DOHH2 (cell line): ENCODE results near the gene VEGFA.

Source experiments
- H3F3A ChIP-seq: fragments of 200-600 bp; sonication (generic), shearing (Covaris generic); 2 replicates; pipeline ENCODE4 v1.6.0; 2016; ENCODE audit warnings: antibody characterized with exemption, mild to moderate bottlenecking; ENCODE audit not compliant: control insufficient read depth, insufficient read depth
- H3K27ac ChIP-seq: fragments of 200-600 bp; sonication (generic); 2 replicates; pipeline ENCODE4 v1.5.1; 2014; ENCODE audit warnings: low read depth, mild to moderate bottlenecking, low read length, moderate library complexity
- H3K27me3 ChIP-seq: fragments of 200-600 bp; sonication (generic); 2 replicates; pipeline ENCODE4 v1.6.1; 2014; ENCODE audit warnings: mild to moderate bottlenecking, low read length, mixed read lengths; ENCODE audit not compliant: control insufficient read depth
- H3K36me3 ChIP-seq: fragments of 200-600 bp; sonication (generic); 2 replicates; pipeline ENCODE4 v1.6.1; 2014; ENCODE audit warnings: mild to moderate bottlenecking, low read length, moderate library complexity, mixed read lengths; ENCODE audit not compliant: control insufficient read depth
- H3K4me1 ChIP-seq: fragments of 200-600 bp; sonication (generic); 2 replicates; pipeline ENCODE4 v1.6.1; 2014; ENCODE audit warnings: mild to moderate bottlenecking, low read length, mixed read lengths; ENCODE audit not compliant: control insufficient read depth
- H3K4me2 ChIP-seq: fragments of 200-600 bp; sonication (generic); 2 replicates; pipeline ENCODE4 v1.6.0; 2014; ENCODE audit warnings: mild to moderate bottlenecking, low read length, moderate library complexity
- H3K4me3 ChIP-seq: fragments of 200-600 bp; sonication (generic); 2 replicates; pipeline ENCODE4 v1.5.1; 2014; ENCODE audit warnings: mild to moderate bottlenecking, low read length, mixed read lengths
- H3K79me2 ChIP-seq: fragments of 200-600 bp; sonication (generic); 2 replicates; pipeline ENCODE4 v1.6.1; 2014; ENCODE audit warnings: mild to moderate bottlenecking, low read length, mixed read lengths; ENCODE audit not compliant: control insufficient read depth
- H3K9me2 ChIP-seq: fragments of 200-600 bp; sonication (generic); replicated peaks from 2 replicates; pipeline ENCODE4 v1.6.1; 2014; ENCODE audit warnings: mild to moderate bottlenecking, low read length, mixed read lengths; ENCODE audit not compliant: control insufficient read depth
- H3K9me3 ChIP-seq: fragments of 200-600 bp; sonication (generic); 2 replicates; pipeline ENCODE4 v1.6.1; 2014; ENCODE audit warnings: antibody characterized with exemption, low read length, mixed read lengths; ENCODE audit not compliant: control insufficient read depth, insufficient read depth
- H4K20me1 ChIP-seq: fragments of 200-600 bp; sonication (generic); 2 replicates; pipeline ENCODE4 v1.6.0; 2014; ENCODE audit warnings: low read depth, mild to moderate bottlenecking, antibody characterized with exemption, low read length, moderate library complexity; ENCODE audit not compliant: control insufficient read depth, insufficient read depth
- CTCF ChIP-seq: fragments of 200-600 bp; sonication (generic); IDR thresholded peaks from one replicate; pipeline ENCODE4 v1.5.1; 2014; ENCODE audit warnings: antibody characterized with exemption, mild to moderate bottlenecking, low read depth, low read length; ENCODE audit not compliant: poor library complexity, severe bottlenecking
- EZH2phosphoT487 ChIP-seq: fragments of 200-600 bp; sonication (generic); IDR thresholded peaks from 2 replicates; pipeline ENCODE4 v1.6.1; 2017; ENCODE audit warnings: borderline replicate concordance, mild to moderate bottlenecking, antibody characterized with exemption, low read length, moderate library complexity, mixed read lengths

Gene VEGFA

GRCh38 chr6:43746613-43747102 is 23.4 kb upstream of the VEGFA start:
- no peaks in the 10 kb centered on the region for H3K79me2 ChIP-seq
- H3K27ac ChIP-seq = no peak overlapping the region
- TF ChIP-seq EZH2phosphoT487 (no peak), CTCF (no peak)
- no peaks in the 10 kb centered on the region for H3K9me2 ChIP-seq
- peaks cover 13% of the 10 kb centered on the region for H3K27me3 ChIP-seq
- H3K4me3 ChIP-seq = no peak overlapping the region
- H3F3A ChIP-seq = no peaks in the 10 kb centered on the region
- H3K4me1 ChIP-seq = no peaks in the 10 kb centered on the region
- no peaks in the 10 kb centered on the region for H4K20me1 ChIP-seq
- H3K4me2 ChIP-seq = no peak overlapping the region
- no peaks in the 10 kb centered on the region for H3K9me3 ChIP-seq
- H3K36me3 ChIP-seq = no peaks in the 10 kb centered on the region

- H4K20me1 ChIP-seq = no peaks in the 10 kb centered on the region
- no peaks in the 10 kb centered on the region for H3K9me2 ChIP-seq
- no peak overlapping the region for H3K4me2 ChIP-seq
- H3K27me3 ChIP-seq = peaks cover 13% of the 10 kb centered on the region
- no peaks in the 10 kb centered on the region for H3K9me3 ChIP-seq
- no peaks in the 10 kb centered on the region for H3K79me2 ChIP-seq
- H3K27ac ChIP-seq = no peak overlapping the region
- H3K4me3 ChIP-seq = no peak overlapping the region
- TF ChIP-seq CTCF = no peak
- H3K4me1 ChIP-seq = no peaks in the 10 kb centered on the region
- H3K36me3 ChIP-seq = no peaks in the 10 kb centered on the region
- no peaks in the 10 kb centered on the region for H3F3A ChIP-seq
Observed at GRCh38 chr6:43747784-43748183, 22.2 kb upstream of the VEGFA start.

- H3K4me2 ChIP-seq = no peak overlapping the region
- no peaks in the 10 kb centered on the region for H3K9me2 ChIP-seq
- H3K36me3 ChIP-seq = no peaks in the 10 kb centered on the region
- H3K9me3 ChIP-seq = no peaks in the 10 kb centered on the region
- no peak overlapping the region for H3K4me3 ChIP-seq
- TF ChIP-seq CTCF (peak; percentile 21), EZH2phosphoT487 (no peak)
- no peaks in the 10 kb centered on the region for H3K79me2 ChIP-seq
- no peak overlapping the region for H3K27ac ChIP-seq
- H3F3A ChIP-seq = no peaks in the 10 kb centered on the region
- no peaks in the 10 kb centered on the region for H4K20me1 ChIP-seq
- H3K27me3 ChIP-seq = peaks cover 13% of the 10 kb centered on the region
- peaks cover 7% of the 10 kb centered on the region for H3K4me1 ChIP-seq
Observed at GRCh38 chr6:43748765-43749164, 21.2 kb upstream of the VEGFA start.

GRCh38 chr6:43749461-43749860 is 20.6 kb upstream of the VEGFA start:
- TF ChIP-seq EZH2phosphoT487 (no peak), CTCF (no peak)
- Histone ChIP-seq H3K4me1 (peaks cover 10% of the 10 kb centered on the region), H3K4me3 (no peak overlapping the region), H3K36me3 (no peaks in the 10 kb centered on the region), H3F3A (no peaks in the 10 kb centered on the region), H3K79me2 (no peaks in the 10 kb centered on the region), H3K27ac (no peak overlapping the region), H3K4me2 (no peak overlapping the region), H4K20me1 (no peaks in the 10 kb centered on the region), H3K9me3 (no peaks in the 10 kb centered on the region), H3K27me3 (peaks cover 13% of the 10 kb centered on the region), H3K9me2 (no peaks in the 10 kb centered on the region)
